ENCODE data around the gene KCNJ12. TPM values are rescaled to one million over a fixed set of nuclear protein-coding genes. Genes with fewer than 3 reads are reported as not detected.
"Not testable (repeated sequence)": the region's sequence is repeated elsewhere in the genome, so short reads cannot be mapped to it uniquely, and the experiment has no call there.

The KCNJ12 gene
- polyA plus RNA-seq (ENCODE audit: insufficient read length in 3 of 3): 1 to 10 TPM; 5.3 to 8.0 (median 5.4) TPM

DNA sequence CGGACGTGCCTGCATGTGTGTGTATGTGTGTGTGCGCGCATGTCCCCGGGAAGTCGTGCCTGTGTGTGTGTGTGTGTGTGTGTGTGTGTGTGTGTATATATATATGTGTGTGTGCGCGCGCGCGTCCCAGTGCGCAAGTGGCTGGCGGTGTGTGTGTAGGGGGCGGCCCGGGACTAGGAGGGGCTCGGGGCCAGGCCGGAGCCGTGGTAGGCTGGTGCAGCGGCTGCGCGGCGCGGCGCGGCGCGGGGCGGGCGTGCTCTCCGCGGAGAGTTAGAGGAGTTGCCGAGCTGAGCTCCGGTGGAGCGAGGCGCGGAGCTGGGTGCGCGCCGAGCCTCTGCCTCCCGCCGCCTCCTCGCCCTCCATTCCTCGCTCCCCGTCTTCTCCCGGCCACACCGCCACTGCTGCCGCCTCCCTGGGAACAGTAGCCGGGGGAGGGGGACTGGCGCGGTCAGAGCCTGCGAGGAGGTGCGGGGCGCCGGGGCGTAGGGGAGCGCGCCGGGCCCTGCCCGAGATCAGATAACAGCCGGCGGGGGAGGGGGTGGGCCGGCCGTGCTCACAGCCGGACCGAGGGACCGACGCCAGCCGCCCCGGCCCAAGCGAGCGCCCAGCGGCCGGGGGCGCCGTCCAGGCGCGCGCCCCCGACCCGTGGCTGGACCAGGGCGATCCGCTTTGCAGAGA, at the start of gene KCNJ12:
Gene KCNJ12 (plus strand): TSS at position 277 of the 678 bp plus-strand sequence. CDS start 38,986 bp downstream, outside the sequence.
- DNase-seq (ENCODE audit: low read depth in 3 of 3, low spot score in 2 of 3): no peak

- not testable (repeated sequence) for DNase-seq (ENCODE audit: low read depth in 3 of 3, low spot score in 2 of 3)
These were observed 48.2 kb upstream of the KCNJ12 start for GRCh38 chr17:21327921-21328320.

GRCh38 chr17:21328778-21329177, 47.4 kb upstream of the KCNJ12 start:
- not testable (repeated sequence) for DNase-seq (ENCODE audit: low read depth in 3 of 3, low spot score in 2 of 3)

DNA sequence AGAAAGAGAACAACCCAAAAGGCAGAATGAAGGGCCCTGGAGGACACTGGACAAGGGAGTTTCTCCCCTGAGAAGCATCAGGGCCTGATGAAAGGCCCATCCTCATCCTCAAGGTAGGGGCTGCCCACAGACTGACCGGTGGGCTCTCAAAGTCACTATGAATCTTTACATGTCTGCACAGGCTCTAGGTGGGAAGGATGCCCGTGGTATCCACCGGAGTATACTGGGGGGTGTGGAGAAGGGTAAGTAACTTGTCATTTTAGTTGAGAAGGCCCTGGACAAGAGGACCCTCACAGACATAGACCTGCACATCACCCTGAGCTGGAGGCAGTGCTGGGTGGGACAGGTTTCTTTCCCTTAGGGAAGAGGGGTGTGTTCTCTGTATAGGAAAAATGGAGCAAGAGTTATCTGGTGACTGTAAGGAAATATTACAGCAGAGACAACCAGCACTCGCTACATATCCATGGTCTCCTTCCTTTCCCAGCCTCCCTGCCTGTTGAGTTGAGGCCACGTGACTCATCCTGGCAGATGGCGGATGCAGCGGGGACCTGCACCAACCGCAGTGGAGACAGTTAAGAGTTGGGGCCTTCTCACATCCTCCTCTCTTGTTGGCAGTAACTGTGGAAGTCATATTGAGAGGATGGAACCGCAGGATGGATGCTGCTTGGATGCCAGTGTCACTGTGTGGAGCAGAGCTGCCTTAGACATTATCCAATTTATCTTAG, 45.6 kb upstream of the KCNJ12 start:
- DNase-seq (ENCODE audit: low read depth in 3 of 3, low spot score in 2 of 3): no peak

- DNase-seq (ENCODE audit: low read depth in 3 of 3, low spot score in 2 of 3): not testable (repeated sequence)
These were observed 39.4 kb upstream of the KCNJ12 start for GRCh38 chr17:21336541-21337294.

DNA sequence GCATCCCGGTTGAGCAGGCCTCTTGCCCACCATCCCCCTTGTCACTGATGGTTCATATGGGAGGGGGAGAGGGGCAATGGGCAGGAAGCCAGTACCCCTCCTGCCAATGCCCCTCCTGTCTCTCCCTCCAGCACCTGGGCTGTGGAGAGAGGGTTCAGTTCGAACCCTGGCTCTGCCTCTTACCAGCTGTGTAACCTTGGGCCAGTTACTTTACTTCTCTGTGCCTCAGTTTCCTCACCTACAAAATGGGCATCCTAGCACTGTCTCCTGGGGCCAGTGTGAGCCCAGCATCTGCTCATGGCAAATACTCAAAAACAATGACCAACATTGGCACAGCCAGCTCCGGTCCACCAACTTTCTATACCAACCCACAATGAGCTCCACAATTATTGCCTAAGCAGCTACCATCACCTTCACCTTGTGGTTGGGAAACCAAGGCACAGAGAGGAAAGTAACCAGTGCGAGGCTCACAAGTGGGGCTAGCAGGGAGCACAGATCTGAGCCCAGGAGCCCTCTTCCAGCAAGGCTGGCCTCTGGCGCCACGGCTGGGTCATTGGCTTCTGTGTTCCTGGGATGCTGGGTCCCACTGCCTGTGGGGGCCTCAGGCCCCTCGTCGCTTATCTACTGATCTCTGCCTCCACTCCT, 38.1 kb upstream of the KCNJ12 start:
- DNase-seq (ENCODE audit: low read depth in 3 of 3, low spot score in 2 of 3): not testable (repeated sequence)

DNA sequence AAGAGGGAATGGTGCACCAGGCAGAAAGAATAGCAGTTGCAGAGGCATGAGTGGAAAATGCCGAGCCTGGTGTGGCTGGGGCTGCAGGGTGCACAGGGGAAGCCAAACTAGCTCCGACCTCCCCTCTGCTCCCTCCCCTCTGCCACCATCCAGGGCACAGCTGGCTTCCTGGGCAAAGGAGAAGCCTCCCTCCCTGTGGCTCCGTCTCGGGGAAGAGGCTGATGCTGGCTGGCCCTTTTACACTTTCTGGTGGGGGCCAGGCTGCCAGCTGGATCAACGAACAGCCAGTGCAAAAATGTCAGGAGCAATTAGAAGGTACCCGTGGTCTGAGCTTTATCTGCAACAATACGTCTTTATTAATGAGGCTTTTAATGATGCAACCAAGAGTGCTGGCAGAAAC, 37.1 kb upstream of the KCNJ12 start:
- no peak for DNase-seq (ENCODE audit: low read depth in 3 of 3, low spot score in 2 of 3)

DNA sequence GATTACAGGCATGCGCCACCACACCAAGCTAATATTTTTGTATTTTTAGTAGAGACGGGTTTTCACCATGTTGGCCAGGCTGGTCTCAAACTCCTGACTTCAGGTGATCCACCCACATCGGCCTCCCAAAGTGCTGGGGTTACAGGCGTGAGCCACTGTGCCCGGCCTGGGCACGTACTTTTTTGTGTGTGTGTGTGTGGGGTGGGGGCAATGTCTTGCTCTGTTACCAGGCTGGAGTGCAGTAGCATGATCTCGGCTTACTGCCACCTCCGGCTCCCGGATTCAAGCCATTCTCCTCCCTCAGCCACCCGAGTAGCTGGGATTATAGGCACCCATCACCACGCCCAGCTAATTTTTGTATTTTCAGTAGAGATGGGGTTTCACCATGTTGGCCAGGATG, 36.6 kb upstream of the KCNJ12 start:
- not testable (repeated sequence) for DNase-seq (ENCODE audit: low read depth in 3 of 3, low spot score in 2 of 3)

- not testable (repeated sequence) for DNase-seq (ENCODE audit: low read depth in 3 of 3, low spot score in 2 of 3)
These were observed 35.8 kb upstream of the KCNJ12 start for GRCh38 chr17:21340407-21340806.

GRCh38 chr17:21341279-21341678, 34.9 kb upstream of the KCNJ12 start:
- DNase-seq (ENCODE audit: low read depth in 3 of 3, low spot score in 2 of 3): not testable (repeated sequence)

DNA sequence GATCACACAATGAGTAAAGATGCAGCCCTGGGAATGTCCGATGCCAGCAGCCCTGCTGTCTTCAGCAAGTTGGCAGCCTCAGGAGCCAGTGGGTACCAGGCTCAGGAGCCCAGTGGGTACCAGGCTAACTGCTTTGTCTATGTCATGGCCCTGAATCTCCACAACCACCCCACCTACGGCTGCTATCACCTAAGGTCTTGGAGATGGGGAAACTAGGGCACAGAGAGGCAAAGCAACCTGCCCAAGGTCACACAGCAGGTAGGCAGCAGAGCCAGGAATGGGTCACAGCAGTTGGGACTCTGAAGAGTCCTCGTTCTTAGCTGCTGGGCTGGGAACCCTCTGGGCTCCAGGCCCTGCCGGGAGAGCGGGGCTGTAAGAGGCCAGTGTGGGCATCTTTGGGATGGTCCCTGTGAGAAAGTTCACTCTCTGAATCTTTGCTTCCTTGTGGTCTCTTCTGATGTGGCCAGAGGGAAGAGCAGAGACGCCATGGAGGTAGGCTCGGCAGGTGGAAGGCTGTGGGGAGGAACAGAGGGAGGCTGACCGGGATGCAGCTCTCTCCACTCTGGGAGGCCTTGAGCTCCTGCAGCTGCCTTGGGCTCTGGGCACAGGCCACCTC, 34.1 kb upstream of the KCNJ12 start:
- not testable (repeated sequence) for DNase-seq (ENCODE audit: low read depth in 3 of 3, low spot score in 2 of 3)

DNA sequence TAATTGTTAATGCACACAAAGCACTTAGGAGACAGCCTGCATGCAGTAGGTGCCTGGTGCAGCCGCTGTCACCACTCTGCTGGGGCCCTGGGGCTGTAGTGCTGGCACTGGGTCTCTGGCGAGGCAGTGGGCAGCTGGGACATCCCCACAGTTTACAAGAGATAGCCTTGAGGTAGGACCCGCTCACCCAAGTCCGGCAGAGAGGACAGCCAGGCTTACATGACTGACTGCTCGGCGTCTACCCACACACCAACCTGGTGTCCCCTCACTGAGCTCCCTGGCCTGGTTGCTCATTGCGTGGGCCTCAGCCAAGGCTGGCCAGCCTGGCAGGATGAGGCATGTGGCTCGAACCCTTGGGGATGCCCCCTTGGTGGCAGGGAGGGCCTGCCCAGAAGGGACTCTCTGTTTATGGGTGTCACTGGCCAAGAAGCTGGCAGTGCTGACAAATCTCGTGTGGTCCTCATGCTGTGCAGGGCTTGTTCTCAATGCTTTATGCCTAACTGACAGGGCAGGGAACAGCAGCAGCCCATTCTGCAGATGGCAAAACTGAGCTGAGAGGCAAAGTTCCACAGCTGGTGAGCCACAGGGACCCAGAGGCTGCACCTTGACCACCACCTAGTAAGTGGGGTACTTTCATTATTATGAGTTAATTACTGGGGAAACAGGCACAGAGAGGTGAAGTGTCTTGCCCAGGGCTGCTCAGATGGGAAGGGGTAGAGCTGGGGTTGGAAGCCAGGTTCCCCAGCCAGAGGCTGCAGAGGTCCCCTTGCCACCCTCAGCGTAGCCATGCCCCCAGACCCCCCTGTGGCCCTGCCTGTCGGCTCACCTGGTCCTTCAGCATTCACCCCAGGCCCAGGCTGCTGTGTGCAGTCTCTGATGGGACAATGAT, 32.9 kb upstream of the KCNJ12 start:
- not testable (repeated sequence) for DNase-seq (ENCODE audit: low read depth in 3 of 3, low spot score in 2 of 3)

- not testable (repeated sequence) for DNase-seq (ENCODE audit: low read depth in 3 of 3, low spot score in 2 of 3)
These were observed 31.4 kb upstream of the KCNJ12 start for GRCh38 chr17:21344801-21345200.

GRCh38 chr17:21345236-21345635, 30.9 kb upstream of the KCNJ12 start:
- DNase-seq (ENCODE audit: low read depth in 3 of 3, low spot score in 2 of 3): no peak

- not testable (repeated sequence) for DNase-seq (ENCODE audit: low read depth in 3 of 3, low spot score in 2 of 3)
These were observed 30.1 kb upstream of the KCNJ12 start for GRCh38 chr17:21346107-21346506.

DNA sequence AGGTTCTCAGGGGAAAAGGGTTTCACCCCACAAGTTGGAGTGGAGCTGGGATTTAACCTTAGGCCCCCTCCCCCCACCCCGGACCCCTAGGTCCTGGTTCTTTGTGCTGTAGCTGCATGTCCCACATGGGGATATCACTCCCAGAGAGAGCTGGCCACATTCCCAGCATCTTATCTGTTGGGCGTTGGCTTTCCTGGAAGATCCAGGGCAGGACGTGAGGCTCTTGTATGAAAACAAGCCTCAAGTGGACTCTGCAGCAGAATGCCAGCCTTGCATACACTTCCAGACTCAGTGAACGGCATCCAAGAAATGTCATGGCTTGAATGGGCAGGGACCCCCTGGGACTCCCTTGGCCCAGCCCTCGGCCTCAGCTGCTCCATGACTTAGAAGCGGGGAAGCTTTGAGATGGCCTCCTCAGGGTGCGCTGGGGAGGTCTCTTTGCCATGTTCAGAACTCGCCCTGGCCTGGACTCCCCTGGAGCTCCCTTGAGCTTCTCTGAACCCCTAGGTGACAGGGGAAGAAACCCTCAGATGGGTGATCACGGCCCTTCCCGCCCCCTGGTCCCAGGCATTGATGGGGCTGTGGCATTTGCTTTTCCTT, 29.4 kb upstream of the KCNJ12 start:
- DNase-seq (ENCODE audit: low read depth in 3 of 3, low spot score in 2 of 3): not testable (repeated sequence)

DNA sequence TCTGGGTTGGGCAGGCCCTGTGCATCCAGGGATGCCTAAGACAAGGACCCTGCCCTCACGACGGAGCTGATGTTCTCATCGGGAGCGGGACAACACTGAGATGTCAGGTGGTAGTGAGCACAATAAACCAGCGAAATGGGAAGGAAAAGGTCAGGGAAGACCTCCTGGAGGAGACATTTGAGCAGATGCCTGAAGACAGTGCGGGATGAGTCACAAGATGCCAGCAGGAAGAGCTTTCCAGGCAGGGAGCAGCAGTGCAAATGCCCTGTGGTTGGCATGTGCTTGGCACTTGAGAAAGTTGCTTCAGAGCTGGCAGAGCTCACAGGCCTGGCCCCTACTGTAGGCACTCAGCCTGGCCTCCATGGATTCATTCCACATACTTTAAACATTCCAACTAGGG, 28.5 kb upstream of the KCNJ12 start:
- not testable (repeated sequence) for DNase-seq (ENCODE audit: low read depth in 3 of 3, low spot score in 2 of 3)

- not testable (repeated sequence) for DNase-seq (ENCODE audit: low read depth in 3 of 3, low spot score in 2 of 3)
These were observed 27.9 kb upstream of the KCNJ12 start for GRCh38 chr17:21348081-21348925.
